DND-41 (cell line): ENCODE results near the gene ABLIM2.

Source experiments
- EZH2 ChIP-seq: IDR thresholded peaks from 3 replicates; pipeline ENCODE4 v1.6.1; 2012; ENCODE audit warnings: borderline replicate concordance, low read depth, mild to moderate bottlenecking, moderate library complexity, low read length, inconsistent platforms; ENCODE audit not compliant: severe bottlenecking
- TF ChIP-seq, protein P1 (sequence below): IDR thresholded peaks from 2 replicates; pipeline ENCODE4 v1.5.1; 2012; ENCODE audit warnings: borderline replicate concordance, low read length, moderate library complexity, mild to moderate bottlenecking; ENCODE audit not compliant: poor library complexity, severe bottlenecking; ENCODE audit errors: extremely low read depth

DNA sequence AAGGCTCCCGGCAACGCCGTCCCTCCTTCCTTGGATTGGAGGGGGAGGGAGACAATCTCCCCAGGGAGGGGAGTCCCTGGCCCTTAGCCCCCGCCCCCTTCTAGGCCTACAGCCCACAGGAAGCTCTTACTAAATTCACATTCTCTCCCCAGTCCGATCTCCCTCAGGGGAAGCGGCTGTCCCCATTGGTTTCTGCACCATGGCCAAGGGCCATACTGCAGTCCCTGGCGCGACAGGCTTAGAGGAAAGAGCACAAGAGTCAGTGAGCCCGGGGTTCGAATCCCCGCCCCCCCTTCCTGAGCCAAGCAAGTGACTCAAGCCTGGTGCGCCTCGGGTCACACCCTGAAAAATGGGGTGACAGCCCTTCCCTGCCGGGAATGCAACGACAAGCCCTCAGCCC, 1.1 kb downstream of the ABLIM2 start:
- TF ChIP-seq, protein P1, sequence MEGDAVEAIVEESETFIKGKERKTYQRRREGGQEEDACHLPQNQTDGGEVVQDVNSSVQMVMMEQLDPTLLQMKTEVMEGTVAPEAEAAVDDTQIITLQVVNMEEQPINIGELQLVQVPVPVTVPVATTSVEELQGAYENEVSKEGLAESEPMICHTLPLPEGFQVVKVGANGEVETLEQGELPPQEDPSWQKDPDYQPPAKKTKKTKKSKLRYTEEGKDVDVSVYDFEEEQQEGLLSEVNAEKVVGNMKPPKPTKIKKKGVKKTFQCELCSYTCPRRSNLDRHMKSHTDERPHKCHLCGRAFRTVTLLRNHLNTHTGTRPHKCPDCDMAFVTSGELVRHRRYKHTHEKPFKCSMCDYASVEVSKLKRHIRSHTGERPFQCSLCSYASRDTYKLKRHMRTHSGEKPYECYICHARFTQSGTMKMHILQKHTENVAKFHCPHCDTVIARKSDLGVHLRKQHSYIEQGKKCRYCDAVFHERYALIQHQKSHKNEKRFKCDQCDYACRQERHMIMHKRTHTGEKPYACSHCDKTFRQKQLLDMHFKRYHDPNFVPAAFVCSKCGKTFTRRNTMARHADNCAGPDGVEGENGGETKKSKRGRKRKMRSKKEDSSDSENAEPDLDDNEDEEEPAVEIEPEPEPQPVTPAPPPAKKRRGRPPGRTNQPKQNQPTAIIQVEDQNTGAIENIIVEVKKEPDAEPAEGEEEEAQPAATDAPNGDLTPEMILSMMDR, result no peak
- TF ChIP-seq EZH2, result no peak
